Testis (tissue), 2 donors: ENCODE measurements around the gene FILIP1.

ENCODE experiments used
- CTCF ChIP-seq, 3 experiments: fragments of 450-650 bp in 2 of 3; fragments of 200-600 bp in 1 of 3; sonication (generic) in 1 of 3; IDR thresholded peaks; one replicate each; pipeline ENCODE4 v1.5.1; 2016 to 2019; ENCODE audit warnings: antibody characterized with exemption in 3 of 3, mild to moderate bottlenecking in 2 of 3, moderate library complexity in 1 of 3
- POLR2A ChIP-seq: fragments of 450-650 bp; IDR thresholded peaks from one replicate; pipeline ENCODE4 v1.6.1; 2017; ENCODE audit warnings: antibody characterized with exemption, mild to moderate bottlenecking, moderate library complexity

GRCh38 chr6:75262716-75263400 is 230.7 kb downstream of the FILIP1 start:
- TF ChIP-seq CTCF (IDR thresholded peaks at IDR 0.05) (no peak), POLR2A (no peak)
